Stimulated activated CD4-positive, alpha-beta T cell treated with anti-CD3 and anti-CD28 coated beads, Interleukin-12 subunit alpha, Interleukin-12 subunit beta, amount 100 ng/mL, for 4 hours (primary cell): ENCODE measurements around the gene IGF2.
A peak's percentile ranks its signal among the peaks of the same experiment; 100 is the strongest.

Experiments used
- DNase-seq: peaks from one replicate; pipeline ENCODE4 v3.0.0-alpha.2; 2020

Gene IGF2

GRCh38 chr11:2153581-2154194 lies 14.5 kb upstream of the IGF2 start:
- DNase-seq: no peak

DNA sequence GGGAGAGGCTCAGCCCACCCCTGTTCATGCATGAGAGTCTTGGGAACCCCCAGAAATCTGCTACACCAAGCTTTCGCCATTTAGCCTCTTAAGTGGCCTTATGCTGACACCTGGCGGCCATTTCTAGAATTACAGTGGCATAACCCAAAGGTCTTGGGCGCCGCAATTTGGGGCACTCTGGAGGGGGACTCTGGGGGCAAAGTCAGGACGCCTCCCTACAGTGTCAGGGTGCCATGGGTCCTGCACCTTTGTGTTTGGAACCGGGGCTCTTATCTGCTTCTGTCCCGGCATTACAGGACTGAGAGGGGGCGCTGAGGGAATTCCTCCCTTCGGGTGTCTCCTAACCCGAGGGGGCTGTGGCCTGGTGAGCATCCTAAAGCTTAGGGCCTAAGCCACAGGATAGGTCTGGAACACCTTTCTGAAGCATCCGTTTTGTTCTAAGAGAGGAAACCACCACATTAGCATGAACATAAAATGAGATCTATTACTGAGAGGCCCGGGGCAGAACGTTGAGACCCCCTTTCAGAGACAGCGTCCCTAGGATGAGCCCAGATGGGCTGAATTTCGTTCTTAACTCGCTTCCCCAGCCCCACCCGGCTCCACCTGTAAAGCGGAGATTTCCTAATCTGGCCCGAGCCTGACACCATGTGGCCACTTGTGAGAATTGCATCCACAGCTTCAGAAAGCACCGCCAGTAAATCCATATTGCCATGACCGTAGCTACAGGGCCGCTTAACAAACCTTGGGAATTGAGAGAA lies 12.5 kb upstream of the IGF2 start:
- peak; percentile 74 for DNase-seq

DNA sequence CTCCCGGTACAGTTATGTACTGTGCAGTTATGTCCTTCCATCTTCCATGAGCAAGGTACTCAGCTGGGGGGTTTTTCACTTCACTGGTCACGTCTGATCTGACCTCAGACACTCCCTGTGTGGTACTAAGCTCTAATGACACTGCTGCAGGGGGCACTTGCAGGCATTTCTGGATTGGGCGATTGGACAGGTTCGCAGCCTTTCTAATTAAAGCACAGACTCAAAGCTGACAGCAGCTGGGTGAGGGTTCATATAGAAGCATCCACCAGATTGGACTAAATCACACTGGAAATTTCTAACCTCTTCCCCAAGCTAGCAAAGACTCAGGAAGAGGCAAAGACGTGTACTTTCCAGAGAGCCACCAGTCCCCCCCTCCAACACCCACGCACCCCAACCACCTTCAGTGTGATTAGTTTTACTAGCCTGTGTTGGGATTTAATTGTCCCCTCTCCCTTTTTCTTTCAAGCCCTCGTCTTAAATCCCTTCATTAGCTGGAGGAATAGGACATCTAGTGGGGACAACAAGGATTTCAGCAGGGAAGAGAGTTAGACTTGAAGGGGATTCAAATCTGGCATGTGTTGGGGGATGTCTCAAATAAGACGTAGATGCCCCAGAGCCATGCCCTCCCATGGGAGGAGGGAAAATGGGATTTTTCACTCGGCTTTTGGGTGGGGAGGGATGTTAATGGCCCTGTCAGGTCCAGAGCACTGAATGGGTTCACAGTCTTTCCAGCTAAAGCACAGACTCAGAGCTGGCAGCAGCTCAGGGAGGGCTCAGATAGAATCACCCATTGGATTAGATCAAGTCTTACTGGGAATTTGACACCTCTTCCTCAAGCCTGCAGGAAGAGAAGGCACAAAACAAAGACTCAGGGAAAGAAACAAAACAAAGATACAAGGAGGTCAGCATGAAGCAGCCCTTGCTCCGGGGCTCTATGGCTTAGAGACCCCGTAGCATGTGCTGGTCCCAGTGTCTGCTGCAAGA lies 11.0 kb upstream of the IGF2 start:
- no peak for DNase-seq

- DNase-seq: no peak
These were observed 10.3 kb upstream of the IGF2 start for GRCh38 chr11:2149460-2149859.

- DNase-seq: no peak
These were observed 9.4 kb upstream of the IGF2 start for GRCh38 chr11:2148595-2148994.

- DNase-seq: no peak
These were observed 8.2 kb upstream of the IGF2 start for GRCh38 chr11:2147391-2147790.

- no peak for DNase-seq
These were observed 6.9 kb upstream of the IGF2 start for GRCh38 chr11:2146051-2146450.

DNA sequence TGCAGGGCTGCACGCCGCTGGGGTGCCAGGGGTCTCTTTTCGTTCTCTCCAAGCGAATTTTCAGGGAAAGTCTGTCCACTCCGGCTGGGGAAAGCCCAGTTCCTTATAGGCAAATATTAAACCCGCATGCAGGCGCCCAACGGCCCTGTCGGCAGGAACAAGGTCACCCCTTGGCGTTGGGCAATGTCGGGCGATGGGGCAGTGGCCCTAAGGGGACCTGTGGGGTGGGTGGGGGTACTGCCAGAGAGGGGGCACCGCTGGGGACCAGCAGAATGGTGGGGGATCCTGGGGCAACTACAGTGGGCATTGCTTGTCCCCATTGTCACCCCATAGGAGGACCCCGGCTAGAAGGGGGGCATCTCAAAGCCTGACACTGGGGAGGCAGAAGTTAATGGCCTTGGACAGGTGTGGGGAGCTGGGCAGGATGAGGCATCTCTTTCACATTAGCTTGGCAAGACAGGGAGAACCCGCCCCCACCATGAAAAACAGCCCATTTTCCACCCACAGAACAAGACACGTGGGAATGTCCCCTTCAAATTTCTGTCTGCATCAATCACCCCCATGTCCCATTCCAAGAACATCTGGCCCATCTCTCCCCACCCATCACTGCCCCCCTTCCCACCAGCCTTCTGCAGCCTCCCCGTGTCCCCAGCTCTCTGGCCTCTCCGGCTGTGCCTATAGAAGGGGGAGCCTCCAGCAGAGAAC lies 5.5 kb upstream of the IGF2 start:
- no peak for DNase-seq

DNA sequence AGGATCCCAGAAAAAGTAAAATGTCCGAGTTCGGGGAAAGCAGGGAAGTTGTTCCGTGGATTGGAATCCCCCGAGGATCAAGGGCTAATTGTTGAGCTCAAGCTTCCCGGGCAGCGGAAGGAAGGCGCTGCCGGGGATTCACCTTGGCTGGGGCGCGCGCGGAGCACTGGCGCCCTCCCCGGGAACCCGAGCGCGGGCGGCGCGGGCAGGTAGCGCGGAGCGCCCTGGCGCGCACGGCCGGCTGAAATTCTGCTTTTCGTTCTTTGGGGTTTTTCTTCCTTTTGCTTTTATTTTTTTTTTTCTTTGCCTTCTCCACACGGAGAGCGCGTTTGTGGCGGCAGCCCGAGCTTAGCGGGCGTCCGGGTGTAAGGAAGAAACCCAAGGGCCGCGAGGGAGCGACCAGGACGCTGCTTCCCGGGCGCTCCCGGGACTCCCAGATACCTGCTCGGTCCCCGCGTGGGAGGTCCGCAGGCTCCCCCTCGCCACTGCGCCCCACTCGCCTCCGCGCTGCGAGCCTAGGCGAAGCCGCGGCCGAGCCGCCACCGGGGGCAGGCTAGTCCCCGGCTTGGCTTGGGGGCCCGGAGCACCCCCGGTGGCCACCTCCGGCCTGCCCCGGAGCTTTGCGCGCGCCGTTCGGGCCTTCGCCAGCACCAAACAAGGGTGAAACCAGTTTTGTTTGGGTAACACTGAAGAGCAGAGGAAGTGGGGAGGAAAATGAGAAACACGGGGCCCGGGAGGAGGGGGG lies 4.8 kb upstream of the IGF2 start:
- DNase-seq: no peak

DNA sequence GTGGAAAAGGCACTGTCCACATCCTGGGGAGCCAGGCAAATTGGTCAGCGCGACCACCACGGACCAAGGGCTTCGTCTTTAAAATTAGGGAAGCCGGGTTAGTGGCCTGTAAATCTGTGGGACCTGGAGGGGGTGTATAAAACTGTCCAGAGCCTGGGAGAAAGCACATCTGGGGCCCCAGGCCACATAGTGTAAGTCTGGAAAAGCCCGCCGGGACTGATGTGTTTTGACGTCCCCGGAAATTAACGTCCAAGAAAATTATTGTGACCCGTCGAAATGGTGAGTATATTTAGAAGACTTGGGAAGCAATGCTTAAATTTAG lies 4.2 kb upstream of the IGF2 start:
- DNase-seq: no peak

DNA sequence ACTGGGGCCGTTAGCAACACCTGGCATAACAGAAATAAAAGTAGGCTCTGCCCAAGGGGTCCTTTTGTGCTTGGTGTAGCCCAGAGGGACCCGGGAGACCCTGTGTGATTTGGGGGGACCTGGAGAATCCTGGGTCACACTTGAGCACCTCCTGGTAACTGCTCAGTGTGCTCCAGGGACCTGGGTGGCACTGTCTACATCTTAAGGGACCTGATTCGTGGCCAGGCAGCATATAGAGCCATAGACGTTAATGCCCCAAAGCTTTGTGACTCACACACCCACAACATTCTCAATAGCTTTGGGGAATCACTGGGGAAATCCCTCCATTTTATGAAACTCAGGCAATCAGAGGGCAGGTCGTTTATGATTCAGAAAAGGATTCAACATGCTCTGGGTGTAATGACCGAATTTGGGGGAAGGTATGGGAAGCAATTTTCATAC lies 3.6 kb upstream of the IGF2 start:
- DNase-seq: no peak

GRCh38 chr11:2142300-2142759 lies 3.1 kb upstream of the IGF2 start:
- no peak for DNase-seq

DNA sequence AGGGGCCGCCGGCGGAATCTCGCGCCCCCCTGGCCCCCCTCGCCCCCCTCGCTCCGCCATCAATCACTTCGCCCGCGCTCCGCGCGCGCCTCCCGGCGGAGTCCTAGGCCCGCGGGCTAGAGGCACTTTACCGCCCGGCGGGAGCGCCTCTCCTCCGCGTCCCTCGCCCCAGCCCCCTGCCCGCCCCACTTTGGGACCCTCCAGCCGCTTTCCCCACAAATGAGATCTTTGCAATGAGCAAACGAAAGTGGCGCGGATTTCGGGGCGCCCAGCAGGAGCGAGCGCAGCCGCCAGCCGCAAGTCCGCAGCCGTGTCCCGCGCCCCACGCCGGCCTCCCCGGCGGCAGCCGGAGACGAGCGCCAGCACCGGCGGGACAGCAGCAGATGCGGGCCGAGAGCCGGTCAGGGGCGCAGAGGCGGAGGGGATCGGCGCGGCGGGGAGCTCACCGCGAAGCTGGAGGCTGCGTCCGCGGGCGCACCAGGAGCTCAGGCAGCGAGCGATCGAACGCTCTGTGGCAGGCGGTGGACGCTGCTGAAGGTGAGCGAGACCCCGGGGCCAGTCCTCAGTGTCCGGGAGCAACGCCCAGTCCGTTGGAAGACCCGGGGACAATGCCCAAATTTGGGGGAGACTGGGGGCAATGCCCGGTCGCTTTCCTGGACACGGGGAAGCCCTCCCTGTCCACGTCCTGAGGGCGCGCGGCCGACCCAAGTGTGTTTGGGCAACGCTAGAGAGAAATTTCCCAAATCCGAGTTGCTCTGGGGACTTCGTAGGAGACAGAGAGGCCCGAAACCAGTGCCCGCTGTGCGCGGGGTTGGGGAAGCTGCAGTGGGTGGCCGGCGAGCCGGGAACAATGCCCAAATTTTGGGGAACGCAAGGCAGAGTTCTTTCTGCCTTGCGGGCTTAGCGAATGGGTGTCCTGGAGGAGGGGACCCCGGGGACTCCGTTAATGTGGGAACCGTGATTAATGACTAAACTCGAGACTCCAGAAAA lies 1.5 kb upstream of the IGF2 start:
- no peak for DNase-seq

GRCh38 chr11:2139621-2140337 lies 590 bp upstream of the IGF2 start:
- DNase-seq: no peak

DNA sequence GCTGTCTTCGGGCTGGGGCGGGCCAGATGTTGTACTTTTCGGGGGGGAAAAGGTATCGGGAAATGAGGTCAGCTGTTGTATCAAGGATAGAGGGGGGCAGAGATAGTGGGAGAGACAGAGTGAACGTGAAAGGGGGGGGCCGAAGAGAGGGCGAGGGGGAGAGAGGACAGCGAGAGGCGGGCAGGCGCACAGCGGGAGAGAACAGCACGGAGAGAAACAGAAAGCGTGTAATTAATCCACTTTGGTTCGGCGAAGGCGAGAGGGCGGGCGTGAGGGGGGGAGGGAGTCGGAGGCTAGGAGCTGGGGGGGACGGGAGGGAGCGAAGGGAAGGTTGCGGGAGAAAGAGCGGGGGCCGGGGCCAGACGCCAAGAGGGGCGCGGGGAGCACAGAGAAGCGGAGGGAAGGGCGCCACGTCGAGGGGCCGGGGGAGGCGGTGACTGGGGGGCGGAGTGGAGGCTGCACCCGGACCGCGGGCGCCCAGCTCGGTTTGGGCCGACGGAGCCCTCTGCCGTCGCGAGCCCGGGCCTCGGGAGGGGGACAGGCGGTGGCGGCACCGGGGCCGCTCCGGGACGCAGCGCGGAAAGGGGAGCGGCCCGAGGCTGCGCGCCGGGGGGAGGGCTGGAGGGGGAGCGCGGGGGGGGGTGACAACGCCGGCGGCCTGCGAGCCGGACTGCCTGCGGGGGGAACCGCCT lies 612 bp downstream of the IGF2 start:
- no peak for DNase-seq

GRCh38 chr11:2138068-2138430 lies 1.1 kb downstream of the IGF2 start:
- DNase-seq: no peak

DNA sequence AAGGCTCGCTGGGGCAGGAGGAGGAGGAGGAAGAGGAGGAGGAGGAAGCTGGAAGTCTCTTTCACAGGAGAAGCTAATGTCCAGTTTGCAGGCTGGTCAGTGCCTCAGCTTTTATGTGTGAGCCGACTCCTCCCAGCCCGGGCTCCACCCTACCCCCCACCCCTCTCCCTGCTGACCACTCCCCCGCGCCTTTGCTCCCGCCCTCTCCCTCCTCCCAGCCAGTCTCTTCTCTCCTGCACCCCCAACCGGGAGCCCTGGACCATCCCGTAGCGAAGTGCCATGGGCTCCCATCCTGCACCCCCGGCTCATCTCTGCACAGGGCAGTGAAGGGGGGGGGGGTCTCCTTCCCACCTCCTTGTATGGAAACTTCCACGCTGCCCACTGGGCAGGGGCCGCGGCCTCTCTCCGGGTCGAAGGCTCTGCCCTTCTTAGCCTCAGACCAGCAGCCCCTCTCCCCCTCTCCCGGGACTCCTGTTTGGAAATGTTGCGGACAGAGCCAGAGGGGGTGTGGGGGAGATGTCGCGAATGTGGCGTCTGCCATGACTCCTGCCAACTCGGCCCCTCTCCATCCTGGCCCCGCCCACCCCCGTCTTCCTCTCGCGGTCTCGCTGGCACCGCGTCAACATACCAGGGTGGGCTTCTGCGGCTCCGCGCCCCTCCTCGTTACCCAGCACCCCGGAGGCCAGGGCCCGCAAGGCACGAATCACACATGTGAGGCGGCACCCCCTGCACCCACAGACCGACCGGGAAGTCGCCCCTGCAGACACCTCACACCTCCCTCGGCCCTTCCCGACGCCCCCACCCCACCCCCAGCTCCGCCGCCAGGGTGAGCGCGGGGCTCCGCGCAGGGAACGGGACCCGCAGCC lies 1.8 kb downstream of the IGF2 start:
- DNase-seq: no peak

- DNase-seq: no peak
These were observed 2.3 kb downstream of the IGF2 start for GRCh38 chr11:2136952-2137201.
